HepG2 (cell line): ENCODE results near the gene CMTM1. TPM values are rescaled to one million over a fixed set of nuclear protein-coding genes. Genes with fewer than 3 reads are reported as not detected.

Experiments used
- ATAC-seq: fragments of 200-7000 bp; cut with Tn5 transposase; 3 replicates; pipeline ENCODE4 v1.9.1; 2020; ENCODE audit warnings: mild to moderate bottlenecking, moderate library complexity
- BruUV-seq: library from RNA; stranded (reverse); fragments of 400-500 nt; replicated peaks from 2 replicates; lab custom pipeline; 2021; lab: Mats Ljungman, UMichigan
- CTCF ChIA-PET: fragments of 300-600 bp; formaldehyde crosslinking; extraction: SDS; loops from one replicate; lab custom pipeline; 2021; ENCODE audit warnings: low total read pairs, inconsistent platforms, low intra/inter-chr PET ratio; lab: Yijun Ruan, JAX
- POLR2A ChIA-PET: fragments of 350-600 bp; sonication (Branson Sonifier 250); formaldehyde crosslinking; loops from one replicate; lab custom pipeline; 2020; ENCODE audit warnings: antibody characterized with exemption, inconsistent platforms; lab: Yijun Ruan, JAX
- DNase-seq: peaks from one replicate; pipeline ENCODE4 v3.0.0-alpha.2; 2015; ENCODE audit warnings: low spot score
- FAIRE-seq: peaks from 3 replicates; lab custom pipeline; 2011; peaks lifted over from hg19 to GRCh38; lab: Jason Lieb, UNC
- H2AFZ ChIP-seq: one replicate; pipeline ENCODE4 v1.6.1; 2011; ENCODE audit warnings: low read length, inconsistent platforms
- H3K27ac ChIP-seq: fragments of 300-600 bp; 3 replicates; pipeline ENCODE4 v1.8.0; 2011; ENCODE audit warnings: mixed run types, mild to moderate bottlenecking, mixed read lengths, low read length, inconsistent platforms; ENCODE audit not compliant: insufficient read depth; ENCODE audit errors: extremely low read length
- H3K27me3 ChIP-seq, 2 experiments: fragments of 200-600 bp in 1 of 2; 2 replicates in 1 of 2; 3 replicates in 1 of 2; pipeline versions ENCODE4 v1.6.0 to v1.8.0; 2011; ENCODE audit warnings: low read length in 2 of 2, mild to moderate bottlenecking in 2 of 2, moderate library complexity in 2 of 2, inconsistent platforms in 1 of 2; ENCODE audit not compliant: insufficient read depth in 2 of 2, control insufficient read depth in 1 of 2
- H3K36me3 ChIP-seq, 2 experiments: fragments of 200-600 bp in 1 of 2; replicated peaks in 1 of 2; 2 replicates in 1 of 2; 3 replicates in 1 of 2; pipeline versions ENCODE4 v1.5.1 to v1.8.0; 2011; ENCODE audit warnings: low read length in 2 of 2, inconsistent platforms in 1 of 2; ENCODE audit not compliant: insufficient read depth in 2 of 2, control insufficient read depth in 1 of 2
- H3K4me1 ChIP-seq: 2 replicates; pipeline ENCODE4 v1.5.1; 2012; ENCODE audit warnings: low read length, inconsistent platforms; ENCODE audit not compliant: insufficient read depth
- H3K4me2 ChIP-seq: 2 replicates; pipeline ENCODE4 v1.6.0; 2011; ENCODE audit warnings: low read depth, low read length, inconsistent platforms
- H3K4me3 ChIP-seq, 3 experiments: fragments of 200-600 bp in 1 of 3; sonication (generic), shearing (Covaris generic) in 1 of 3; replicated peaks in 1 of 3; 2 replicates each; pipeline ENCODE4 v1.5.1; 2011 to 2016; ENCODE audit warnings: low read length in 3 of 3, inconsistent platforms in 2 of 3, low read depth in 2 of 3, mild to moderate bottlenecking in 2 of 3, control low read depth in 1 of 3, mixed read lengths in 1 of 3; ENCODE audit not compliant: insufficient read depth in 1 of 3
- H3K79me2 ChIP-seq: one replicate; pipeline ENCODE4 v1.6.1; 2011; ENCODE audit warnings: low read length, inconsistent platforms; ENCODE audit not compliant: insufficient read depth
- H3K9ac ChIP-seq: 2 replicates; pipeline ENCODE4 v1.6.0; 2011; ENCODE audit warnings: mild to moderate bottlenecking, low read depth, low read length, inconsistent platforms; ENCODE audit not compliant: insufficient read depth
- H3K9me3 ChIP-seq: 2 replicates; pipeline ENCODE4 v1.5.1; 2012; ENCODE audit warnings: mild to moderate bottlenecking, low read length
- H4K20me1 ChIP-seq: 2 replicates; pipeline ENCODE4 v1.6.0; 2011; ENCODE audit warnings: inconsistent platforms, mild to moderate bottlenecking, low read length, moderate library complexity; ENCODE audit not compliant: insufficient read depth
- CAMTA2 ChIP-seq: sonication (generic); formaldehyde crosslinking; IDR thresholded peaks from 2 replicates; pipeline ENCODE4 v1.4.0; 2020; ENCODE audit warnings: mild to moderate bottlenecking, missing genetic modification reagents, borderline replicate concordance
- CBX5 ChIP-seq: sonication (generic); formaldehyde crosslinking; IDR thresholded peaks from 2 replicates; pipeline ENCODE4 v1.4.0; 2020; ENCODE audit warnings: missing genetic modification reagents, borderline replicate concordance
- FOXP1 ChIP-seq, 2 experiments: fragments of 450-650 bp in 1 of 2; IDR thresholded peaks; 2 replicates each; pipeline ENCODE4 v1.6.1; 2017 to 2018; ENCODE audit warnings: antibody characterized with exemption in 1 of 2
- HNRNPH1 ChIP-seq: fragments of 200-400 bp; formaldehyde crosslinking; optimal IDR thresholded peaks from 2 replicates; pipeline ENCODE3; 2017; ENCODE audit warnings: mild to moderate bottlenecking, low read depth, low read length
- KDM5A ChIP-seq: fragments of 200-600 bp; sonication (generic); IDR thresholded peaks from 2 replicates; pipeline ENCODE4 v1.7.0; 2018; ENCODE audit warnings: antibody characterized with exemption, mild to moderate bottlenecking, low read length, borderline replicate concordance
- MTA1 ChIP-seq: sonication (generic); formaldehyde crosslinking; IDR thresholded peaks from 2 replicates; pipeline ENCODE4 v1.4.0; 2020; ENCODE audit warnings: missing genetic modification reagents, mild to moderate bottlenecking, borderline replicate concordance
- NCOA1 ChIP-seq: sonication (generic); formaldehyde crosslinking; IDR thresholded peaks from 2 replicates; pipeline ENCODE4 v1.9.0; 2021; ENCODE audit warnings: missing genetic modification reagents
- ONECUT2 ChIP-seq: sonication (generic); formaldehyde crosslinking; IDR thresholded peaks from 2 replicates; pipeline ENCODE4 v1.4.0; 2020; ENCODE audit warnings: missing genetic modification reagents
- POLR2AphosphoS5 ChIP-seq: IDR thresholded peaks from 2 replicates; pipeline ENCODE4 v1.6.1; 2012; ENCODE audit warnings: low read depth, low read length
- SAFB2 ChIP-seq: sonication (generic); formaldehyde crosslinking; IDR thresholded peaks from 2 replicates; pipeline ENCODE4 v1.5.1; 2020; ENCODE audit warnings: missing genetic modification reagents, low read depth, mild to moderate bottlenecking, borderline replicate concordance
- TCF12 ChIP-seq, 2 experiments: fragments of 450-650 bp in 1 of 2; sonication (generic) in 1 of 2; formaldehyde crosslinking in 1 of 2; IDR thresholded peaks; 2 replicates each; pipeline versions ENCODE4 v1.6.1 to v1.8.0; 2017 to 2022; ENCODE audit warnings: antibody characterized with exemption in 1 of 2, mild to moderate bottlenecking in 1 of 2, missing genetic modification reagents in 1 of 2, moderate library complexity in 1 of 2
- ZBTB7A ChIP-seq: sonication (generic); formaldehyde crosslinking; IDR thresholded peaks from 2 replicates; pipeline ENCODE4 v1.8.0; 2022; ENCODE audit warnings: mild to moderate bottlenecking, missing genetic modification reagents
- ZNF256 ChIP-seq: sonication (generic); formaldehyde crosslinking; conservative IDR thresholded peaks from 2 replicates; pipeline ENCODE4 v1.4.0; 2020; ENCODE audit warnings: missing genetic modification reagents
- ZNF431 ChIP-seq: sonication (generic); formaldehyde crosslinking; IDR thresholded peaks from 2 replicates; pipeline ENCODE4 v1.9.0; 2022; ENCODE audit warnings: missing genetic modification reagents, low read depth, mild to moderate bottlenecking, borderline replicate concordance
- ZNF761 ChIP-seq: sonication (generic); formaldehyde crosslinking; conservative IDR thresholded peaks from 2 replicates; pipeline ENCODE4 v1.4.0; 2020; ENCODE audit warnings: mild to moderate bottlenecking, missing genetic modification reagents
- ZNF816 ChIP-seq: sonication (generic); formaldehyde crosslinking; IDR thresholded peaks from 2 replicates; pipeline ENCODE4 v1.8.0; 2022; ENCODE audit warnings: missing genetic modification reagents, mild to moderate bottlenecking, borderline replicate concordance
- ZNF883 ChIP-seq: sonication (generic); formaldehyde crosslinking; IDR thresholded peaks from 2 replicates; pipeline ENCODE4 v1.5.1; 2020; ENCODE audit warnings: mild to moderate bottlenecking, missing genetic modification reagents; ENCODE audit errors: not compliant biosample characterization
- WGBS: methylation state at CpG from one replicate; pipeline ENCODE4 v1.1.6; 2017; ENCODE audit warnings: low lambda C conversion rate; 5-methylcytosine and 5-hydroxymethylcytosine counted together
- in situ Hi-C: cut with HindIII; loops from 2 replicates; pipeline ENCODE4 v1.10.0; 2017; ENCODE audit warnings: low pct_unique_long_range_greater_than_20kb; ENCODE audit not compliant: extremely low pct_ligation_motif_present
- intact Hi-C: fragments of 100-400 bp; cut with micrococcal nuclease; formaldehyde crosslinking; loops from one replicate; pipeline ENCODE4 v1.10.0; 2022; ENCODE audit not compliant: unreplicated experiment
- polyA plus RNA-seq, 8 experiments: library from polyadenylated mRNA; depleted of rRNA in 3 of 8; stranded (reverse) in 7 of 8; unstranded in 1 of 8; fragments of >200 nt; fragmentation: Illumina TruSeq in 4 of 8; extraction: Trizol in 4 of 8; gene quantifications; 2 replicates each; pipeline versions ENCODE4 v1.2.1 to v1.2.3, GENCODE V29; 2011 to 2016; ENCODE audit warnings: low read depth in 4 of 8, missing spikeins in 1 of 8, mixed read lengths in 1 of 8; ENCODE audit not compliant: insufficient read depth in 1 of 8
- total RNA-seq, 5 experiments: library from RNA; depleted of rRNA; stranded (reverse); fragments of >200 nt; fragmentation: Illumina TruSeq; extraction: Trizol; gene quantifications; 2 replicates each; pipeline ENCODE4 v1.2.3, GENCODE V29; 2016; ENCODE audit warnings: low read depth in 1 of 5
- TF ChIP-seq, protein P1 (sequence below): sonication (generic); formaldehyde crosslinking; IDR thresholded peaks from 2 replicates; pipeline ENCODE4 v1.9.0; 2021; ENCODE audit warnings: missing genetic modification reagents, borderline replicate concordance
- TF ChIP-seq, protein P2 (sequence below): sonication (generic); formaldehyde crosslinking; IDR thresholded peaks from 2 replicates; pipeline ENCODE4 v1.4.0; 2020; ENCODE audit warnings: missing genetic modification reagents, borderline replicate concordance

Gene CMTM1
- total and polyA plus RNA-seq, 2 of the 13 experiments (the other 11 are each of a cell fraction or from before 2014, with no cell fraction given), result 1.7 to 2.9 TPM

DNA sequence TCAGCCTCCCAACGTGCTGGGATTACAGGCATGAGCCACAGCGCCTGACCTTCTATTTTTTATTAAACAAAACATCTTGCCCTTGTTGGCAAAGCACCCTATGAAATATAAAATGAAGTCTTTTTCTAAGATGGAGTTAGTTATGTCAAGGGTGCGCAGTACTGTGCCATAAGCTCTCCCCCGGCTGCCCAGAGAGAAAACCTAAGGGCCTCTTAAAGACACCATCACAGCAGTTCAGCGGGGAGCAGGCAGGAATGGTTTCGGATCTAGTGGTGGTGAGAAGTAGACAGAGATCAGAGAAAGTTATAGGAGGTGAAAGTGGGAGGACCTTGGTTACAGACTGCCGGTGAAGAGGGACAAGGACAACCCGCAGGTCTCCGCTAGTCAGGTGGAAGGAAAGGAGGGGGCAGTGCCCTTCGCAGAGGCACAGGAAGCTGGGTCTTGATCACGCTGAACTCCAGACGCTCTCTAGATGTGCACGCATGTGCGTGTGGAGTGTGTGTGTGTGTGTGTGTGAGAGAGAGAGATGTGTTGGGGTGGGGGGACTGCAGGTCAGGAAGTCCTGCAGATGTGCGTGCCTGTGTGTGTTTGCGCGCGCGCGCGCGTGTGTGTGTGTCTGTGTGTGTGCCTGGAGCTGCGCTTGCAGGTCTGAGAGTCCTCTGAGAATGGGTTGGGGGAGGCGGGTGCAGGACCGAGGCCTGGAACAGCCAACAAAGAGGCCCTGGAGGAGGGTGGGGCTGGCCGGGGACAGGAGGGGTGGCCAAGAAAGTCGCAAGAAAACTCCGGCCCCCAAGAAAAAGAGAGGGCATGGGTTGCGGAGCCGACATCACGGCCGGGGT is 37.5 kb downstream of the CMTM1 start:
- peak overlapping the region; percentile 72 for H2AFZ ChIP-seq
- WGBS, result 3% methylated on average over 32 of the region's 32 CpGs
- H3K27ac ChIP-seq, result peak overlapping the region; percentile 58
- POLR2A ChIA-PET, result interaction anchor here (1.0 to 2.7 kb wide), 6 partner anchors 15 to 197 kb away, joined by 3 to 23 read pairs (median 4); partner anchors contain the start of genes CKLF and TK2
- no peaks in the 10 kb centered on the region for H3K9me3 ChIP-seq
- H3K9ac ChIP-seq, result peak overlapping the region; percentile 55
- H3K79me2 ChIP-seq, result peaks cover 9% of the 10 kb centered on the region
- DNase-seq (peak; percentile 57), ATAC-seq (peak; percentile 31), FAIRE-seq (peak; percentile 86)
- H3K36me3 ChIP-seq, result peaks cover 0 to 1% of the 10 kb centered on the region in 2 experiments; a peak in 3 of 5 replicates
- H3K4me1 ChIP-seq, result peaks cover 51% of the 10 kb centered on the region
- peaks cover 9% of the 10 kb centered on the region; the same call in 1 of the 2 replicates for H4K20me1 ChIP-seq
- BruUV-seq, result TSS peak; percentile 54
- in situ Hi-C loops, result no loop called here
- peak overlapping the region; percentile 94 for H3K4me2 ChIP-seq
- H3K27me3 ChIP-seq, result no peaks in the 10 kb centered on the region
- CTCF ChIA-PET, result interaction anchor here (1.7 kb wide), 1 partner anchor 197 kb away, joined by 7 read pairs; no protein-coding TSS in a partner anchor
- H3K4me3 ChIP-seq, result peak overlapping the region; percentile 81 to 86 (median 82)
- intact Hi-C loops, result loop anchor here (1.0 to 2.0 kb wide), 4 partner anchors 51 to 197 kb away; partner anchors contain the start of gene CKLF
- TF ChIP-seq CBX5 (CRISPR knock-in tag), result no peak
- peak; percentile 68; the same call in 1 of the 2 replicates for TF ChIP-seq ZBTB7A (CRISPR knock-in tag)
- no peak; the same call in 1 of the 2 replicates for TF ChIP-seq SAFB2 (CRISPR knock-in tag)
- TF ChIP-seq FOXP1 (IDR thresholded peaks at IDR 0.05), result no peak
- TF ChIP-seq FOXP1 (CRISPR knock-in tag; IDR thresholded peaks at IDR 0.05), result peak; percentile 28; the same call in 1 of the 2 replicates
- TF ChIP-seq, protein P1, sequence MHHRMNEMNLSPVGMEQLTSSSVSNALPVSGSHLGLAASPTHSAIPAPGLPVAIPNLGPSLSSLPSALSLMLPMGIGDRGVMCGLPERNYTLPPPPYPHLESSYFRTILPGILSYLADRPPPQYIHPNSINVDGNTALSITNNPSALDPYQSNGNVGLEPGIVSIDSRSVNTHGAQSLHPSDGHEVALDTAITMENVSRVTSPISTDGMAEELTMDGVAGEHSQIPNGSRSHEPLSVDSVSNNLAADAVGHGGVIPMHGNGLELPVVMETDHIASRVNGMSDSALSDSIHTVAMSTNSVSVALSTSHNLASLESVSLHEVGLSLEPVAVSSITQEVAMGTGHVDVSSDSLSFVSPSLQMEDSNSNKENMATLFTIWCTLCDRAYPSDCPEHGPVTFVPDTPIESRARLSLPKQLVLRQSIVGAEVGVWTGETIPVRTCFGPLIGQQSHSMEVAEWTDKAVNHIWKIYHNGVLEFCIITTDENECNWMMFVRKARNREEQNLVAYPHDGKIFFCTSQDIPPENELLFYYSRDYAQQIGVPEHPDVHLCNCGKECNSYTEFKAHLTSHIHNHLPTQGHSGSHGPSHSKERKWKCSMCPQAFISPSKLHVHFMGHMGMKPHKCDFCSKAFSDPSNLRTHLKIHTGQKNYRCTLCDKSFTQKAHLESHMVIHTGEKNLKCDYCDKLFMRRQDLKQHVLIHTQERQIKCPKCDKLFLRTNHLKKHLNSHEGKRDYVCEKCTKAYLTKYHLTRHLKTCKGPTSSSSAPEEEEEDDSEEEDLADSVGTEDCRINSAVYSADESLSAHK (CRISPR knock-in tag), result no peak
- no peak; the same call in 1 of the 2 replicates for TF ChIP-seq POLR2AphosphoS5
- TF ChIP-seq ZNF761, result no peak
- no peak for TF ChIP-seq KDM5A
- TF ChIP-seq TCF12 (IDR thresholded peaks at IDR 0.05), result no peak
- no peak for TF ChIP-seq TCF12 (CRISPR knock-in tag; IDR thresholded peaks at IDR 0.05)
- TF ChIP-seq HNRNPH1, result no peak
- TF ChIP-seq, protein P2, sequence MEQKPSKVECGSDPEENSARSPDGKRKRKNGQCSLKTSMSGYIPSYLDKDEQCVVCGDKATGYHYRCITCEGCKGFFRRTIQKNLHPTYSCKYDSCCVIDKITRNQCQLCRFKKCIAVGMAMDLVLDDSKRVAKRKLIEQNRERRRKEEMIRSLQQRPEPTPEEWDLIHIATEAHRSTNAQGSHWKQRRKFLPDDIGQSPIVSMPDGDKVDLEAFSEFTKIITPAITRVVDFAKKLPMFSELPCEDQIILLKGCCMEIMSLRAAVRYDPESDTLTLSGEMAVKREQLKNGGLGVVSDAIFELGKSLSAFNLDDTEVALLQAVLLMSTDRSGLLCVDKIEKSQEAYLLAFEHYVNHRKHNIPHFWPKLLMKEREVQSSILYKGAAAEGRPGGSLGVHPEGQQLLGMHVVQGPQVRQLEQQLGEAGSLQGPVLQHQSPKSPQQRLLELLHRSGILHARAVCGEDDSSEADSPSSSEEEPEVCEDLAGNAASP, result peak; percentile 8; the same call in 1 of the 2 replicates
- peak; percentile 78; the same call in 1 of the 2 replicates for TF ChIP-seq MTA1 (CRISPR knock-in tag)
- no peak for TF ChIP-seq ZNF816 (CRISPR knock-in tag)
- no peak for TF ChIP-seq CAMTA2 (CRISPR knock-in tag)
- no peak for TF ChIP-seq ZNF431 (CRISPR knock-in tag)
- TF ChIP-seq ZNF256 (CRISPR knock-in tag), result no peak
- no peak for TF ChIP-seq ONECUT2 (CRISPR knock-in tag)
- TF ChIP-seq NCOA1, result no peak
- no peak for TF ChIP-seq ZNF883 (CRISPR knock-in tag)
